Activated T-cell treated with anti-CD3 and anti-CD28 coated beads for 48 hours (primary cell): Measurements from ENCODE around the gene GLI3.

Experiments used
- DNase-seq: peaks from one replicate; pipeline ENCODE4 v3.0.0-alpha.2; 2020; ENCODE audit warnings: low read depth

The GLI3 gene

DNA sequence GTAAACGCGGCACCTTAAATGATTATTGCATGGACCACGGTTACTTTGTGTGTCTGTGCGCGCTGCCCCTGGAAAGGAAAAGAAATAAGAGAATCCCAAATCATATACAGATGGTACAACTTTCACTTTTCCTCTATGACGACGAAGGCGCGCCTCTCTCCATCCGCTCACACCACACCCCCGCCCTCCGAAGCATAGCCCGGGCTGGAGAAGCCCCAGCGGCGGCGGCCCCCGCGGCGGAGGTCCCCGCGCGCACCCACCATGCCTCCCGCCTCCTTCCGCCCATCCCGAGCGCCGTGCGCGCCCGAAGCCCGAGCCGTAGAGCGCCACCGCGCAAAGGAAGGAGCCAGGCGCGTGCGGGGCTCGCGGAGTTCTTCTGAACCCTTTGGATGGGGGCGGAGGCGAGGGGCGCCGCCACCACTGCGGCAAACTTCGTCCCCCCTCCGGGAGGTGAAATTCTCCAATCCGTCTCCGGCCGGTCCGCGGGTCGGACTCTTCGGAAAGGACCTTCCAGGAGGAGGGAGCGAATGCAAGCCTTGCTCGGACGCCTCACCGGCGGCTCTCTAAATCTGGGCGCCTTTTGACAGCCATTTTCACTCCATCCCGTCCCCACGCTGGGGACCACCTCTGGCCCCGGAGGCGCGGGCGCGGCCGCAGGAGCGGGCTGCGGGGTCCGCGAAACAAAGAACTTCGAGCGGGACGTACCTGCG is 588 bp downstream of the GLI3 start:
- no peak for DNase-seq

DNA sequence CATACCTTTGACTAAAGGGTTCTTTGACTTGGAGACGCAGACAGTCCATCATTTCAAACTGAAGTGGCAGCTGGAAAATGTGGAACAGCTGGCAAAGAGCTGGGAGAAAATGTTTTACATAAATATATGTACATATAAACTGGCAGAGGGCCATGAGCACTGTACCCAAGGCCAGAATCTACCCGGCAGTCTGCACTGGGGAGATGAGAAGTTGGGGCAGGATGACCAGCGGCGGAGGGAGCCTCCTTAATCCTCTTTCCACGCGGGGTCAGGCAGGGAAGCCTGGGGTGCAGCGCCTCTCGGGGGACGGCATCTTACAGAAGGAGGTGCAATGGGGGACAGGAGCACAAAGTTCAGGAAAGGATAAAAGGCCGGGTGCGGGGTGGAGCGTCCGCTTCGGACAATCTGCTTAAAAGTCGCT is 1.3 kb downstream of the GLI3 start:
- no peak for DNase-seq

DNA sequence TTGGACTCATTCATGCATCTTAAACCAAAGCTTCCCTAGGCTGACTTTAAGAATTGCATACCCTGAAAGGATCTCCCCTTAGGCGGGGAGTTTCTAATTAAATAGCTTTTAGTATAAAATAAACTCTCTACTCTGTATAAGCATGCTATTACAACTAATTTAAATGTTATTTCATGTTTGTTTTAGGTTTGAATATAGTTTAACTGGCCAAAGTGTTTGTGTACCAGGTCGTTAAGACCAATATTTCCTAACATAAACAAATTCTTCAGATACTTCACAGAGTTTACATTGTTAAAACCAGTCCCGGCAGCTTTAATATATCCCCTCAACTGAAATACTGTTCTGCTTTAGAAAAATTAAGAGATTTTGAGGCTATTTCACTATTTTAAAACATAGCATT is 2.3 kb downstream of the GLI3 start:
- DNase-seq = no peak

DNA sequence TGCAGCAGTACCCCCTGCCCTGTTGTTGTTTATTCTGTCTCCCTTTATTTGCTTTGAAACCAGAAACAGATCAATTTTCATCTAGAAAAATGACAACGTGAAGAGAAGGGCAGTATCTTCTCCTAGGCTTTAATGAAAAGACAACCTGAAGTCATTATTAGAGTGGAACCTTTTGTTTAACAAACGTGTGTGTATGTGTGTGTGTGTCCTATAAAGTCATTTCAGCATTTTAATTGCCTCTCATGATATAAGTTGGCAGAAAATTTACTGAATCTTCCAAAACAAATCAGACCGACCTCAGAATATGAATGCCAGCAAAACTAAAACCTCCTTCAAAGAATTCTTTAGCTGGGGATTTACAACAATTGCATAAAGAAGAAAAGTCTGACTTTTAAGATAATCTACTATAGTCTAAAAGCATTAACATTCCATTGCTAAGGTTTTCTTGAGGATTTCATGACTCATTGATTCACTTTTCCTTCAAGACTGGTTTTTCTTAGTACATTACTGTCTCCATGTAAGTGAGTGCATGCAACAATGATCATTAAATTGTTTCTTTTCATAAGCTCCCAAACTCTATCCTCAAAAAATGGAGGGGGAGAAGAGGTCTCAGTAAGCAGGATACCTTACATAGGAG is 3.2 kb downstream of the GLI3 start:
- DNase-seq = no peak

DNA sequence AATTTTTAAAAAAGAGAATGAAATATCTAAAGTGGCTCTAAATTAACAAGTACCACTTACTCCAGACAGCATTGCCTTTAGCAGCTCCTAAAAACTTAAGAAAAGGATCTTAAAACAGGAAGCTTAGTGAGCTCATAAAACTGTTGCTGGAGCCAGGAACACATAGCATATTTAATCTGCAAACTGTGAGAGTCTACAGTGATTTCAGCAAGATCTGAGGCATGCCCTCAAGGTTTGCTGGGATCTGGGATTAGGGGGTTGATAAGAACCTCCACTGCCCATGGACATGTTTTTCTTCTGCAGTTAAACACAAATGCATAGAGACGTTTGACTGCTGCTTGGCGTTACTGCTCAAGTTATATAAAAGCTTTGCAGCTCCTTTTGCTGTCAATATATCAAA is 3.8 kb downstream of the GLI3 start:
- DNase-seq = no peak

DNA sequence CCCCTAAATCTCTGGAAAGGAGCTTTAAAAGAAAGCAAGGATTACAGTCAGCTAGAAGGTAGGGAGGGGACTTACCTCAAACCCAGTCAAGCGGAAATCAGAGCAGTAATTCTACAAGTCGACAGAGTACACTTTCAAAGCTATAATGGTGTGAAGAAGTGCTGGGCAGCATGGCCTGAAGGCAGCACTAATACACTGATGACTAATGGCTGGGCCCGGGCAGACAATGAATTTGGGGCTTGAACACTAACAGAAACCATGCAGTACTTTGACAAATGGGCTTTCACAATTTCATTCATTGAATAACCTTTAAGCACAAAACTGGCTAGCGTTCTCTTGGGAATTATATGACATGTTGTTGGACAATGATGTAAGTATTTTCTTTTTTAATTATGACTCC is 4.7 kb downstream of the GLI3 start:
- no peak for DNase-seq

DNA sequence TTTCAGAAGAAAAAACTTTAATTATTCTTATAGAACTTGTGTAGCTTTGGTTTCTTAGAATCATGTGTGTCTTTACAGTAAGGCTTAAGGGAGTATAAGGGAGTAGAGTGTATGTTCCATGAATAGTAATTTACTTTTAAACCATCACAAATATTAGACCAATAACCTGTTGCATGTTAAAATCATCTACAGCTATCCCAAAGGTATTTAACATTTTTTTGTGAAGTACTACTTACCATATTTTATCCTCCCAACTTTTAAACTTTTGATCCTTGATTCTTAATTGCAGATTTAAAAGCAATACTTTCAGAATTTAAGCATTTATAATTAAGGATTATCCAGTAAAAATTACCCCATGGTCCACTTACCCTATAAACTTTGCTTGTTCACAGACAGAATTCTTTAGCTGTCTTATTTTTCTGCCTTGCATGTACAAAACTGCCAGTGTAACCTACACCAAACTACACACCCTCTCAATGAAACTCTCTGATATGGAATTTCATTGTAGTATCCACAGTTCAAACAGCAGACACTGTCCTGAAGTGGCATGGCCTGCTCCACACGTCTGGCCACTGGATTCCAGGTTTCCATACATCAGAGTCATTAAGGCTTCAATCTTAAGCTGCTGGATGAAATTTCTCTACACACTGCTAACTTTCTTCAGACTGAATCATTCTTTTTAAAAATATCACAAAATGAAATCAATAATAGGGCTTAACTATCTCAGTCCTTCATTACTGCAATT is 5.8 kb downstream of the GLI3 start:
- no peak for DNase-seq

DNA sequence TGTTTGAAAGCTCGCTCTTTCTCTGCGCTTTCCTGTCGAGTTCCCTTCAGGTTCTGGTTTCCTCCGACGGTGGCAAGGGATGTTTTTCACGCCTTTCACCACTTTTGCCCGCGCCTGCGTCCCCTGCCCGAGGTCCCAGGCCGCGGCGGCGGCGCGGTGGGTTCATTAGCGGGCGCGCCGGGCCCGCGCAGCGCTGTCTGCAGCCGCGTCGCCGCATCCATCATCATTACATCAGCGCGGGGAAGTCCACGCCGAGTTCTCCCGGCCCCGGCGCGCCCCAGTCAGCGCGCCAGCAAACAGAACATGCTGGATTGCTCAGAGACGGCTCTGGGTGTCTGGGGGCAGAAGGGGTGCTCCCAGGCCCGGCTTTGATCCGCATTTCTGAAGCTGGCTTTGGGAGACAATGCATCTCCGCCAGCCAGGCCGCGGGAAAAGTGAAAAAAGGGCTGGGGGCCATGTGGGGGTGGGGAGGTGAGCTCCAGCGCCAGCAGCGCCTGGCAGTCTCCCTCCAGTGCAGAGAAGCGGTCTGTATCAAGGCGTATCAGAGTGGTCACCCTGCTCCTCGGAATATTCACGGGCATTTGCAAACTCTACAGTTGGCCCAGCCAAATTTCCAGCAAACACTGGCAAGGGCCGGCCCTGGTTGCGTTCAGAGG is 8.9 kb downstream of the GLI3 start:
- no peak for DNase-seq

DNA sequence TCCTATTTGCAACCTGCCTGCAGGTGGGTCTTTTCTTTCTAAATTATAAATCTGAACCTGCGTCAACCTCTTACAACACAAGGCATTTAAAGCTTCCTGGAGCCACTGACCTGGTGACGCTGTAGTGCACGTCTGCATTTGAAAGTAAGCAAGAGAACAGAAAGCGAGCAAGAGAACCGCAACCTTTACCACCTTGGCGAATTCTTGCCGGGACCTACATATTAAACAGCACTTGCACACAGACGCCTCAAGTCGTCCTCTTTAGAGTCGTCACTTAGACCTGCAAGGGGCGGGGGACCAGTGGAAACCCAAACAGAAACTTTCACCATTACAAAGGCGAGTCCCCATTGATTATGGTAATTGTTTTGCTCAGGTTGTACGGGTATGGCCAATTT is 9.5 kb downstream of the GLI3 start:
- no peak for DNase-seq

DNA sequence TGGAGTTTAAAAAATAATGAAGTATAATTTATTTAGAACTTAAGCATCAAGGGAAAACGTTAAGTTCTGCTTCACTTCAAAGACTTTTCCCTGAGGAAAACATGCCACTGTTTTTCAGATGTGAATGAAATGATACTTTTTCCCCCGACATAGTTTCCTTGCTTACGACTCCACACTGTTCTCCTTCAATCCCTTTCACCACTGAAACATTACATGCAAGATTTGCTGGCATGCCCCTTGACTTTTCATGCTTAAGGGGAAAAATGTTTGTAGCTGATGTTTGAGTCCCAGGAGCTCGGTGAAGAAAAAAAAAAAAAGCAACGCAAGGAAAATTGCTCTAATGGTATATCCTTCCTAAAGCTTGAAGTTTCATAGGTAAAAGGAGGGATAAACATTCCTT is 10.0 kb downstream of the GLI3 start:
- no peak for DNase-seq

DNA sequence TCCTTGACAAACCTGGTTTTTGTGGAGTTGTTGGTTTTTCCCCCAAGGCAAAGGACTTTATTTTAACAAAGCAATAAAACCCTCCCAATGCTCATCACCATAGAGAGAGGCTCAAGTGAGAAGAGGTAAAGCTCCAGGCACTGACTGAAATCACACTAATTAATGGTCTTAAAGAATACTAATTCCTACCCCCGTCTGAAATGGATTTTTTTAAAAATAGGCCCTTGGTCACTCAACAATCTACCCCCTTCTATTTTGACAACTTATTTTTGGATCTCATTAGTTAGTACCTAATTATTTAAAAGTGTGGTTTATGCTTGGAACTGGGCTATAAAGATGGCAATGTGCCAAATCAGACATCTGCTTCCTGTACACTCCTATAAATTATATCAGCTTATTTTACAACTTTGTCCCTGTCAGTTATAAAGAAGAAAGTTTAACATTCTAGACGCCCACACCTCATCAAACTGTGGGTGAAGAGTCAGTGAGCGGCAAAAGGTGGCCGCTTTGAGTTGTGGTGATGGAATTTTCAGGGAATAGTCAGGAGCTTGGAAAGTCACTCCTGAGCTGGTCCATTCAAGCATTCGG is 10.6 kb downstream of the GLI3 start:
- no peak for DNase-seq

DNA sequence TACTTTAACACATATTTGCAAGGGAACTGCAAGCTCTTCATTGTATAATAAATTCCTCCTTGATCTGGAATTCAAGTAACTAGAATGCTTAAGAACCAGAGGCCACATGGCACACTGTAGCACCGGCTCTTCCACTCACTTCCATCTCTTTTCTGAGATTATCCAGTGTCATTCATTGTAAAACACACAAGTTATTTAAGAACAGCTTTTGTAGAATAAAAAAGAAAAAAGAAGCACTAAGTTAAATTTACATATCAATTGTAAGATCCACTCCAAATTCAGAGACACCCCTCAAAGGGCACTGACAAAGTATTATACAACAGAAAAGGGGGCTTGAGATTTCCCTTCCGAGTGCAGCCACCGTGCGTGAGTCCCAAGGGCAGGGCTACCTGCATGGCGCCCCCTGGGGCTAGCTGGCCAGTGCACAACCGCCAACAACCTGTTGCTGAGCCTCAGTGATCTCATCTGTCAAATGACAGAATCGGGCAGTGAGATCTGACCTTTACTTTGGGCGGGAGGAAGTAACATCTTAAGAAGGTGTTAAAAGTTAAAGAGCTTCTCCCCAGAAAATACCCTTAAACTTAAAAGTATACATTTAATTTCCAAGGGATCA is 12.5 kb downstream of the GLI3 start:
- no peak for DNase-seq

DNA sequence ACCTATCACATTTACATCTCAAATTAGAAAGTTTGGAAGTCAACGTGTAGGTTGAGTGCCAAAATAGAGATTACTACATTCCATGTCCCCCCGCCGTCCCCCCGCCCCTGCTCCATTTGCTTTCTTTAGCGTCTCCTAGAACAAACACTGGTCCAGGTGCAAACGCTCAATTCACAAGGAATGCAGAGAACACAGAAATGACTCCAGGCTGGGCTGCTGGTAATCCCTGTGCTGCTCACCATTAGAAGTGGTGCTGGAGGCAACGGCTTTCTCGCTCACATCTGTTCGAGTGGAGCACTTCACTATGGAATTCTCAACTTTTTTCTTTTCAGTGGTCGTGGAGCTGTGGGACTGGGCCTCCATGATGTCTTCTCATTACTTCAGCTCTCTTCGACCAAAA is 14.1 kb downstream of the GLI3 start:
- DNase-seq = no peak

DNA sequence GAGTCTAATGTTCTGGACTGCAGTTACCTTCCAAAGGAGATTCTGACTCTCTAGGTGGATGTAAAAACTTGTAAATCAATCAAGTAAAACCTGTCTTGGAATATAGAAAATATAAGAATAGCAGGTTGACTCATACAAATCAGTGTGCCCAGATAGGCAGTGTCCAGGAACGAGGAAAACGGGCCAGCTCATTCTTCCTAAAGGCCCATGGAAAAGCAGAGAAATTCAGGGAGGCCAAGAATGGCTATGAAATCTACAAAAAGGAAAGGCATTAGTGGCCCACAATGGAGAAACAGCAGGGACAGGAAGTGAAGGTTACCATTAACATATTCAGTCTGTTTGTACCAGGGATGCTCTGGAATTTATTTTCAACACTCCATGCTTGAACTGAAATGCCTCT is 14.9 kb downstream of the GLI3 start:
- DNase-seq = no peak

DNA sequence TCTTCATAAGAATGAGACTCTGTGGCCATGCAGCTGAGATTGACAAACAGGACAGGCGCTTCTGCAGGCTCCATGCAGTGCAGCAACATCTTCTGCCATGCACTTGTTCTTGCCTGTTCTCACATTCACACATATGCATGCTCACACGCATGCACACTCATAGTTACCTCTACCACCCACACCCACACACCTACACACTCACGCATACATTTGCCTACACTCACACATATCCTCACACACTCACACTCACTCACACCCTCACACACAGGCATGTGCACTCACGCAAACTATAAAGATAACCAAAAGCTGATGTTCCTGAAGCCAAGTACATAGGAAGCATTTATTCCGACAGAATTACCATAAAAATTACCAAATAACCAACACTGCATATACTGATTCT is 15.7 kb downstream of the GLI3 start:
- DNase-seq = no peak

DNA sequence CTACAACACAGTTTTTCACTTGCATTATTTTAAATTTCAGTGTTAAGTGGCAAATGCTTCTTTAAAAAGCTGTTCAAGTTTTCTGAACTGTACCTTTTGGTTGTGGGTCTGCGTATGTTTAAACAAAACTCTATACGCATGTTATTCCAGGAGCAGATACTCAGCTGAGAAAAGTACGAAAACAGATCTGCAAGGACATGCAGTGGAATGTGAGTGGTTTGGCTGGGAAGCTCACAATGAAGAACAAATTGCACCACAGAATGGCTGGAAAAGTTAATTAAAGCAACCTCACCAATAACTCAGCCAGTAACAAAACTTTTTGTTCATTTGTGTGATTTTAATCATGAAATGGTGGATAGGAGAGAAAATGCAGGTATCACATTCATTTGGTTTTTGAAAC is 17.6 kb downstream of the GLI3 start:
- no peak for DNase-seq

DNA sequence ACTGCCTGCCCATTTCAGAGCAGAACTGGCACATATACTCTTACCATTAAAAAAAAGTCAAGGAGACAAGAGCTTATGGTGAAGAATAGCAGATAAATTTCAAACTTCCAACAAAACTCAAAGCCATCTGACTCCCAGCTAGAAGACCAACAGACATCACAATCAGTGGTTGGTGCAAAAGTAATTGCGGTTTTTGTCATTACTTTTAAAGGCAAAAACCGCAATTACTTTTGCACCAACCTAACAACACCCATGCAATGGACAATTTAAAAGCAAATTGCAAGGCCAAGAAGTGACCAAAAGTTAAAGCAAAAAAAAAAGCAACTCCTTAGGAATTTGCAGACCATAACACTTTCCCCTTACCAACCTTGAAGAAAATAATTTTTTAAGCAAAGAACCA is 18.8 kb downstream of the GLI3 start:
- no peak for DNase-seq

DNA sequence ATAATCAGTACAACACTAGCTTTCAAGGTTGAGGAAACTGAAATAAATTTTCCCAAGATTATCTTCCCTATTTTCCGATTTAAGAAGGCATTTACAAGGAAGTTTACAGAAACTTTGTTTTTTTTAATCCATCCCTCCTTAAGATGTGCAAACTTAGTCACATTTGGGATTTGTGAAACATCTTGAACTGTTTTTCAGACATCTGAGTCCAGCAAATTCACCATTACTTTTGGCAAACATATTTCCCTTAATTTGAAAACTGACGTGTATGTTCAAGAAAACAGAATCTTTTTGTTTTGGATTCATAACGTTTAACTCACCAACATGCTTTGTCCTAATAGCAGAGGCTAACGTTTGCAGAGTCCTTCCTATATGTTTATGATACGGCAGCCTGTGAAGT is 19.5 kb downstream of the GLI3 start:
- DNase-seq = no peak

DNA sequence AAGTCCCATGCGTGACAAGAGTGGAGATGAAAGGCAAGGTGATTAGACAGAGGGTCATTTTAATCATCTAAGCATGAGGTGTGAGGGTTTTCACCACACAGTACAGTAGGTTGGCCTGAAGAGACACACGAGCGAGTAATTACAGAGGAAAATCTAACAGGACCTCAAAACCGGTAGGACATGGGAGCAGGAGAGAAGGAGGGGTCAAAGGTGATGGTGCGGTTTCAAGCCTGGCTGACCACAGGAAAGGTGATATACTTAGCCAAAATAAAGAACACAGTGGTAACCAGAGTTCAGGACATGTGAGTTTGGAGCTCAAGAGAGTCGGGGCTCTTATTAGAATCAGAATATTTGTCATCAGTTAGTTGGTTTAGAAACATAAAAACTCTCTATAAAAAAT is 20.0 kb downstream of the GLI3 start:
- no peak for DNase-seq

DNA sequence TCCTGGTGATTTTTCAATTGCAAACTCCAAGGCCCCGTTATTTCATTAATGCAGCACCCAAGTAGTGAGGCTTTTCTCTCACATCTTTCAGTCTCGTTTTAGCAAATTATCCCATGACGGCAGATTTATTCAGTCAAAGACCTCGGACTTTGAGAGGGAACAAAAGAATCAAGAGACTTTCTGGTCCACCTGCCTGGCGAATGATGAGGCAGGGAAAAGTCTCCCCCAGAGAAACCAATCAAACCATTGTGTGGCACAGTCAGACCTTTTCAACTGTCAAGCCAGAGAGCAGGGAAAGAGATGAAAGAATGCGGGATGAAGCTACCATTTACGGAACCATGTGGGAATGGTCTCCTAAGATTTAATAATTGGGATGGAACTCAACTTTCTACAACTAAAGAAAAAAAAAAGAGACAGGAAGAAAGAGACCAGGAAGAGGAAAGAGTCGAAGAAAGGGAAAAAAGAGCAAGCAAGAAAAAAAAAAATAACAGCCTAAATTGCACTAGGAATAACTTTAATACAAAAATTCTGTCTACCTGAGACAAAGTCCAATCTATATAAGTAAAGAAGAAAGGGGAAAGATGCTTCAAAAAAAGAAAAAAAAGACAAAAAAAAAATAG is 22.8 kb downstream of the GLI3 start:
- DNase-seq = no peak

DNA sequence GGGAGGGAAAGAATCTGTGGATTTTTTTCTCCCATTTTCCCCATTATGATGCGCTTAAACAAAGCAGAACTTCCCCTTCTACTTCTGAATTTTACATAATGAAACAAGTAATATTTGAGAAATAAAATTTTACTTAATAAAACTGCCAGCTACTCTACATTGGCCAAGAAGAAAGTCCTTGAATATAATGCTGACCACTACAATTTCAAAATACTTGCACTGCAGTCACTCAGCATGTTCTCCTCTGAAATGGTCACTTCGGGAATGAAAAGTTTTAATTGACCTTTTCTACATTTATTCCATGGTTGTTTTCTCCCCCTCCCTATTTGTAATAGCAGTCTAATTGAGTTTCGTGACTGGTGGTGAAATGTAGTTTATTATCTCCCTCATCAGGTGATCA is 23.9 kb downstream of the GLI3 start:
- no peak for DNase-seq
